ENCODE measurements around the gene WNT2B.

The WNT2B gene

DNA sequence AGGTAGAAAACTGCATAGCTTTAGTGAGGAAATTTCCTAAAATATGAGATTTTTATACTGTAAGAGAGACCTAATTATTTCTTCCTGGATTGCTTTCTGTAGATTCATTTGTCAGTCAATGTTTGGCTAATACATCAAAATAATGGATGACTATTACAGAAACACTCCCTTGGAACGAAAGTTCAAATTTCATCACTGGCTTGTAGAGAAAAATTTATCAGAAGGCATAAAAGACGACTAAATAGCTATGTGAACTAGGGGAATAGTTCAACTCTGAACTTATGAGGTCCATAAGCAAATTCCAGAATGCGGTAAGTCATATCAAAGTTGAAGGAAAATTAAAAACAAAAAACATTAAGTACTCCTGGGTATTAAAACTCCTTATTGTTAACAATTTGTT is 36.0 kb downstream of the WNT2B start:
- Histone ChIP-seq H2BK5ac (ENCODE audit: low read length) (no peak overlapping the region), H3K27ac (ENCODE audit: low read depth, low read length) (no peak overlapping the region), H3K4me2 (ENCODE audit: low read length) (no peak overlapping the region)

GRCh38 chr1:112546076-112546475 is 37.3 kb downstream of the WNT2B start:
- no peak overlapping the region for H4K8ac ChIP-seq (ENCODE audit: low read depth, low read length)

More for the DNA sequence above, 36.0 kb downstream of the WNT2B start:
- Histone ChIP-seq H3K27me3 (ENCODE audit: insufficient read depth, low read length, poor library complexity) (no peaks in the 10 kb centered on the region), H3K56ac (ENCODE audit: low read length) (no peak overlapping the region), H4K8ac (ENCODE audit: low read depth, low read length) (no peak overlapping the region), H2BK15ac (replicated peaks; ENCODE audit: low read depth) (no peak overlapping the region), H3K18ac (ENCODE audit: low read length) (no peak overlapping the region), H3K4me3 (ENCODE audit: low read length) (no peak overlapping the region), H4K5ac (ENCODE audit: low read length) (no peak overlapping the region), H2AK5ac (ENCODE audit: low read length) (no peak overlapping the region), H3K4ac (ENCODE audit: low read depth, low read length) (no peak overlapping the region), H3K79me2 (ENCODE audit: control insufficient read depth, insufficient read depth, low read length) (no peaks in the 10 kb centered on the region), H2BK120ac (ENCODE audit: low read depth, low read length) (no peak overlapping the region), H3K79me1 (ENCODE audit: low read length) (no peaks in the 10 kb centered on the region), H3K4me1 (ENCODE audit: control insufficient read depth, low read depth, low read length) (no peaks in the 10 kb centered on the region), H3K23ac (ENCODE audit: low read length) (no peak overlapping the region), H3K9ac (ENCODE audit: low read length) (no peak overlapping the region), H3K36me3 (ENCODE audit: control insufficient read depth, insufficient read depth, low read length) (no peaks in the 10 kb centered on the region)
- no peak for DNase-seq
- WGBS (ENCODE audit: extremely low coverage, insufficient coverage, low lambda C conversion rate): no CpG with 5 or more reads among the region's 3 CpGs

GRCh38 chr1:112548547-112548946 is 39.8 kb downstream of the WNT2B start:
- Histone ChIP-seq H3K27ac (ENCODE audit: low read depth, low read length) (no peak overlapping the region), H3K4me3 (ENCODE audit: low read length) (no peak overlapping the region)
- WGBS (ENCODE audit: extremely low coverage, insufficient coverage, low lambda C conversion rate): no CpG with 5 or more reads among the region's 3 CpGs

More at GRCh38 chr1:112546076-112546475, 37.3 kb downstream of the WNT2B start:
- H2BK15ac ChIP-seq (replicated peaks; ENCODE audit: low read depth): no peak overlapping the region
- no peak for DNase-seq
- H2AK5ac ChIP-seq (ENCODE audit: low read length): no peak overlapping the region
- H3K79me2 ChIP-seq (ENCODE audit: control insufficient read depth, insufficient read depth, low read length): no peaks in the 10 kb centered on the region
- H4K5ac ChIP-seq (ENCODE audit: low read length): no peak overlapping the region
- no CpG with 5 or more reads among the region's 2 CpGs for WGBS (ENCODE audit: extremely low coverage, insufficient coverage, low lambda C conversion rate)
- H3K56ac ChIP-seq (ENCODE audit: low read length): no peak overlapping the region
- H2BK5ac ChIP-seq (ENCODE audit: low read length): no peak overlapping the region
- no peaks in the 10 kb centered on the region for H3K27me3 ChIP-seq (ENCODE audit: insufficient read depth, low read length, poor library complexity)
- H3K4me2 ChIP-seq (ENCODE audit: low read length): no peak overlapping the region
- no peaks in the 10 kb centered on the region for H3K4me1 ChIP-seq (ENCODE audit: control insufficient read depth, low read depth, low read length)
- no peaks in the 10 kb centered on the region for H3K79me1 ChIP-seq (ENCODE audit: low read length)
- H2BK120ac ChIP-seq (ENCODE audit: low read depth, low read length): no peak overlapping the region
- no peak overlapping the region for H3K27ac ChIP-seq (ENCODE audit: low read depth, low read length)
- H3K4me3 ChIP-seq (ENCODE audit: low read length): no peak overlapping the region
- no peaks in the 10 kb centered on the region for H3K36me3 ChIP-seq (ENCODE audit: control insufficient read depth, insufficient read depth, low read length)
- no peak overlapping the region for H3K9ac ChIP-seq (ENCODE audit: low read length)
- H3K4ac ChIP-seq (ENCODE audit: low read depth, low read length): no peak overlapping the region
- H3K18ac ChIP-seq (ENCODE audit: low read length): no peak overlapping the region
- no peak overlapping the region for H3K23ac ChIP-seq (ENCODE audit: low read length)

DNA sequence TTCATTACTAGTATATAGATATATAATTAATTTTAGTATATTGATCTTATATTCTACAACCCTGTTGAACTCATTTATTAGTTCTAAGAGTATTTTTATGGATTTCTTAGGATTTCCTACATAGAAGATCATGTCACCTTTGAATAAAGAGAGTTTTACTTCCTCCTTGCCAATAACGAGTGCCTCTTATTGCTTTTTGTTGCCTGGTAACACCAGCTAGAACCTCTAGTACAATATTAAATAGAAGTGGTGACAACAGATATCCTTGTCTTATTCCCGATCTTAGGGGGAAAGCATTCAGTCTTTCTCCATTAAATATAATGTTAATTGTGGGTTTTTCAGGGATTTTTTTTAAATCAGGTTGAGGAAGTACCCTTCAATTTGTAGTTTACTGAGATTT is 40.8 kb downstream of the WNT2B start:
- Histone ChIP-seq H3K4me1 (ENCODE audit: control insufficient read depth, low read depth, low read length) (no peaks in the 10 kb centered on the region), H3K18ac (ENCODE audit: low read length) (no peak overlapping the region), H3K79me1 (ENCODE audit: low read length) (no peaks in the 10 kb centered on the region), H2BK120ac (ENCODE audit: low read depth, low read length) (no peak overlapping the region), H4K5ac (ENCODE audit: low read length) (no peak overlapping the region), H2BK5ac (ENCODE audit: low read length) (no peak overlapping the region), H3K4me2 (ENCODE audit: low read length) (no peak overlapping the region), H3K79me2 (ENCODE audit: control insufficient read depth, insufficient read depth, low read length) (no peaks in the 10 kb centered on the region), H3K4ac (ENCODE audit: low read depth, low read length) (no peak overlapping the region), H4K8ac (ENCODE audit: low read depth, low read length) (no peak overlapping the region), H3K36me3 (ENCODE audit: control insufficient read depth, insufficient read depth, low read length) (no peaks in the 10 kb centered on the region), H3K4me3 (ENCODE audit: low read length) (no peak overlapping the region), H2AK5ac (ENCODE audit: low read length) (no peak overlapping the region), H3K56ac (ENCODE audit: low read length) (no peak overlapping the region), H2BK15ac (replicated peaks; ENCODE audit: low read depth) (no peak overlapping the region), H3K9ac (ENCODE audit: low read length) (no peak overlapping the region), H3K23ac (ENCODE audit: low read length) (no peak overlapping the region), H3K27ac (ENCODE audit: low read depth, low read length) (no peak overlapping the region), H3K27me3 (ENCODE audit: insufficient read depth, low read length, poor library complexity) (no peaks in the 10 kb centered on the region)
- no peak for DNase-seq
- WGBS (ENCODE audit: extremely low coverage, insufficient coverage, low lambda C conversion rate): no CpG with 5 or more reads among the region's 2 CpGs

More at GRCh38 chr1:112548547-112548946, 39.8 kb downstream of the WNT2B start:
- H3K4me1 ChIP-seq (ENCODE audit: control insufficient read depth, low read depth, low read length): no peaks in the 10 kb centered on the region
- no peak for DNase-seq
- H3K9ac ChIP-seq (ENCODE audit: low read length): no peak overlapping the region
- H3K4ac ChIP-seq (ENCODE audit: low read depth, low read length): no peak overlapping the region
- H2AK5ac ChIP-seq (ENCODE audit: low read length): no peak overlapping the region
- H2BK15ac ChIP-seq (replicated peaks; ENCODE audit: low read depth): no peak overlapping the region
- H3K23ac ChIP-seq (ENCODE audit: low read length): no peak overlapping the region
- no peak overlapping the region for H3K56ac ChIP-seq (ENCODE audit: low read length)
- H4K5ac ChIP-seq (ENCODE audit: low read length): no peak overlapping the region
- H2BK5ac ChIP-seq (ENCODE audit: low read length): no peak overlapping the region
- H3K36me3 ChIP-seq (ENCODE audit: control insufficient read depth, insufficient read depth, low read length): no peaks in the 10 kb centered on the region
- no peak overlapping the region for H4K8ac ChIP-seq (ENCODE audit: low read depth, low read length)
- H2BK120ac ChIP-seq (ENCODE audit: low read depth, low read length): no peak overlapping the region
- no peak overlapping the region for H3K18ac ChIP-seq (ENCODE audit: low read length)
- no peaks in the 10 kb centered on the region for H3K79me2 ChIP-seq (ENCODE audit: control insufficient read depth, insufficient read depth, low read length)
- no peaks in the 10 kb centered on the region for H3K27me3 ChIP-seq (ENCODE audit: insufficient read depth, low read length, poor library complexity)
- no peaks in the 10 kb centered on the region for H3K79me1 ChIP-seq (ENCODE audit: low read length)
- H3K4me2 ChIP-seq (ENCODE audit: low read length): no peak overlapping the region

DNA sequence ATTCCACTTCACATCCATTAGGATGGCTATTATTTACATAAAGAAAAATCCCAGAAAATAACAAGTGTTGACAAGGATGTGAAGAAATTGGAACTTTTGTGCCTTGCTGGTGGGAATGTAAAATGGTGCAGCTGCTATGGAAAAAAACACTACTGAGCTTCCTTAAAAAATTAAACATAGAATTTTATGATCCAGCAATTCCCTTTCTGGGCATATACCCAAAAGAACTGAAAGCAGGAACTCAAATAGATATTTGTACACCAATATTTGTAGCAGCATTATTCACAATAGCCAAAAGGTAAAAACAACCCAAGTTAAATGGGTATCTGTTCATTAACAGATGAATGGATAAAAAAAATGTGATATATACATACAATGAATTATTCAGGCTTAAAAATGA is 45.6 kb downstream of the WNT2B start:
- Histone ChIP-seq H3K18ac (ENCODE audit: low read length) (no peak overlapping the region), H4K8ac (ENCODE audit: low read depth, low read length) (no peak overlapping the region), H3K9ac (ENCODE audit: low read length) (no peak overlapping the region), H3K4ac (ENCODE audit: low read depth, low read length) (no peak overlapping the region), H3K36me3 (ENCODE audit: control insufficient read depth, insufficient read depth, low read length) (no peaks in the 10 kb centered on the region), H2BK5ac (ENCODE audit: low read length) (no peak overlapping the region), H3K23ac (ENCODE audit: low read length) (no peak overlapping the region), H2AK5ac (ENCODE audit: low read length) (no peak overlapping the region), H3K4me2 (ENCODE audit: low read length) (no peak overlapping the region), H4K5ac (ENCODE audit: low read length) (no peak overlapping the region), H3K27ac (ENCODE audit: low read depth, low read length) (no peak overlapping the region), H3K79me1 (ENCODE audit: low read length) (no peaks in the 10 kb centered on the region), H3K79me2 (ENCODE audit: control insufficient read depth, insufficient read depth, low read length) (no peaks in the 10 kb centered on the region), H3K4me1 (ENCODE audit: control insufficient read depth, low read depth, low read length) (no peaks in the 10 kb centered on the region), H2BK15ac (replicated peaks; ENCODE audit: low read depth) (no peak overlapping the region), H3K27me3 (ENCODE audit: insufficient read depth, low read length, poor library complexity) (no peaks in the 10 kb centered on the region), H3K56ac (ENCODE audit: low read length) (no peak overlapping the region), H2BK120ac (ENCODE audit: low read depth, low read length) (no peak overlapping the region), H3K4me3 (ENCODE audit: low read length) (no peak overlapping the region)
- no peak for DNase-seq

DNA sequence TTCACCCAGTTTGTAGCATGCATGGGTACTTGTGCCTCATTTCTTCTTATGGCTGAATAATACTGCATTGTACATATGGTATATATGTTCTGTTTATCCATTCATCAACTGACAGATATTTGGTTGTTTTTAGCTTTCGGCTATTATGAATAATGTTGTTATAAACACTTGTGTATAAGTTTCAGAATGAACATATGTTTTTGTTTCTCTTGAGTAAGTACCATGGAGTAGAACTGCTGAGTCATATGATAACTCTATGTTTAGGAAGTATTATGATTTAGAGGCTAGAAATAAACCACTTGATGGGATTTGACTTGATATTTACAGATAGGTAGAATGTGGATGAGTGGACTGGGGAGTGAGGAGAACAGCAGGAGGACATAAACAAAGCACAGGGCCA is 48.6 kb downstream of the WNT2B start:
- Histone ChIP-seq H3K27me3 (ENCODE audit: insufficient read depth, low read length, poor library complexity) (no peaks in the 10 kb centered on the region), H2BK15ac (replicated peaks; ENCODE audit: low read depth) (no peak overlapping the region), H3K4me3 (ENCODE audit: low read length) (no peak overlapping the region), H3K56ac (ENCODE audit: low read length) (no peak overlapping the region), H3K23ac (ENCODE audit: low read length) (no peak overlapping the region), H3K79me2 (ENCODE audit: control insufficient read depth, insufficient read depth, low read length) (no peaks in the 10 kb centered on the region), H3K4me2 (ENCODE audit: low read length) (no peak overlapping the region), H4K8ac (ENCODE audit: low read depth, low read length) (no peak overlapping the region), H4K5ac (ENCODE audit: low read length) (no peak overlapping the region), H3K9ac (ENCODE audit: low read length) (no peak overlapping the region), H2AK5ac (ENCODE audit: low read length) (no peak overlapping the region), H3K4me1 (ENCODE audit: control insufficient read depth, low read depth, low read length) (no peaks in the 10 kb centered on the region), H3K27ac (ENCODE audit: low read depth, low read length) (no peak overlapping the region), H3K36me3 (ENCODE audit: control insufficient read depth, insufficient read depth, low read length) (no peaks in the 10 kb centered on the region), H2BK120ac (ENCODE audit: low read depth, low read length) (no peak overlapping the region), H3K4ac (ENCODE audit: low read depth, low read length) (no peak overlapping the region), H2BK5ac (ENCODE audit: low read length) (no peak overlapping the region), H3K18ac (ENCODE audit: low read length) (no peak overlapping the region), H3K79me1 (ENCODE audit: low read length) (no peaks in the 10 kb centered on the region)
- no peak for DNase-seq
- no CpG with 5 or more reads among the region's 1 CpG for WGBS (ENCODE audit: extremely low coverage, insufficient coverage, low lambda C conversion rate)

All from mesendoderm (in vitro differentiated cells).